Measurements from ENCODE around the gene PTPRS.

PTPRS gene

GRCh38 chr19:5349041-5349440, 8.4 kb upstream of the PTPRS start:
- no peaks in the 10 kb centered on the region for H3K4me1 Mint-ChIP-seq
- peaks cover under 1% of the 10 kb centered on the region for H3K9me3 Mint-ChIP-seq
- H3K27me3 Mint-ChIP-seq, result peaks cover 44% of the 10 kb centered on the region
- no peak for ATAC-seq (replicated peaks; ENCODE audit: extremely low read depth, poor library complexity, severe bottlenecking)
- no peak overlapping the region for H3K4me3 Mint-ChIP-seq
- no peaks in the 10 kb centered on the region for H3K36me3 Mint-ChIP-seq (ENCODE audit: insufficient read depth)
- no peak for DNase-seq (ENCODE audit: low spot score in 2 of 2)
- no peak overlapping the region for H3K27ac Mint-ChIP-seq (ENCODE audit: low read depth)

GRCh38 chr19:5345895-5346386, 5.3 kb upstream of the PTPRS start:
- Mint-ChIP-seq H3K4me1 (peaks cover 5% of the 10 kb centered on the region), H3K4me3 (no peak overlapping the region), H3K27me3 (peaks cover 52% of the 10 kb centered on the region), H3K27ac (ENCODE audit: low read depth) (no peak overlapping the region), H3K9me3 (no peaks in the 10 kb centered on the region), H3K36me3 (ENCODE audit: insufficient read depth) (peaks cover 1% of the 10 kb centered on the region)
- DNase-seq (ENCODE audit: low spot score in 2 of 2), result no peak
- no peak for ATAC-seq (replicated peaks; ENCODE audit: extremely low read depth, poor library complexity, severe bottlenecking)

- H3K36me3 Mint-ChIP-seq (ENCODE audit: insufficient read depth), result peaks cover 1% of the 10 kb centered on the region
- peaks cover 11% of the 10 kb centered on the region for H3K4me1 Mint-ChIP-seq
- peaks cover 49% of the 10 kb centered on the region for H3K27me3 Mint-ChIP-seq
- no peak overlapping the region for H3K4me3 Mint-ChIP-seq
- H3K27ac Mint-ChIP-seq (ENCODE audit: low read depth), result no peak overlapping the region
- no peaks in the 10 kb centered on the region for H3K9me3 Mint-ChIP-seq
- no peak for DNase-seq (ENCODE audit: low spot score in 2 of 2)
- no peak for ATAC-seq (replicated peaks; ENCODE audit: extremely low read depth, poor library complexity, severe bottlenecking)
Measured at GRCh38 chr19:5343848-5344247, 3.2 kb upstream of the PTPRS start.

GRCh38 chr19:5342573-5343201, 2.1 kb upstream of the PTPRS start:
- no peak for DNase-seq (ENCODE audit: low spot score in 2 of 2)
- peaks cover 1% of the 10 kb centered on the region for H3K36me3 Mint-ChIP-seq (ENCODE audit: insufficient read depth)
- no peaks in the 10 kb centered on the region for H3K9me3 Mint-ChIP-seq
- H3K4me3 Mint-ChIP-seq, result no peak overlapping the region
- peaks cover 55% of the 10 kb centered on the region for H3K27me3 Mint-ChIP-seq
- H3K27ac Mint-ChIP-seq (ENCODE audit: low read depth), result no peak overlapping the region
- H3K4me1 Mint-ChIP-seq, result peaks cover 12% of the 10 kb centered on the region
- ATAC-seq (replicated peaks; ENCODE audit: extremely low read depth, poor library complexity, severe bottlenecking), result no peak

- DNase-seq (ENCODE audit: low spot score in 2 of 2) (no peak), ATAC-seq (replicated peaks; ENCODE audit: extremely low read depth, poor library complexity, severe bottlenecking) (no peak)
- Mint-ChIP-seq H3K4me1 (peaks cover 12% of the 10 kb centered on the region), H3K27me3 (peaks cover 62% of the 10 kb centered on the region), H3K27ac (ENCODE audit: low read depth) (no peak overlapping the region), H3K36me3 (ENCODE audit: insufficient read depth) (peaks cover 1% of the 10 kb centered on the region), H3K4me3 (peak overlapping the region; percentile 59), H3K9me3 (no peaks in the 10 kb centered on the region)
Measured at GRCh38 chr19:5341981-5342380, 1.4 kb upstream of the PTPRS start.

GRCh38 chr19:5341448-5341820, 822 bp upstream of the PTPRS start:
- ATAC-seq (replicated peaks; ENCODE audit: extremely low read depth, poor library complexity, severe bottlenecking) (no peak), DNase-seq (ENCODE audit: low spot score in 2 of 2) (no peak)
- Mint-ChIP-seq H3K36me3 (ENCODE audit: insufficient read depth) (peaks cover 1% of the 10 kb centered on the region), H3K4me3 (peak overlapping the region; percentile 59), H3K9me3 (no peaks in the 10 kb centered on the region), H3K4me1 (peaks cover 13% of the 10 kb centered on the region), H3K27ac (ENCODE audit: low read depth) (no peak overlapping the region), H3K27me3 (peaks cover 62% of the 10 kb centered on the region)

GRCh38 chr19:5339950-5340636, 519 bp downstream of the PTPRS start:
- ATAC-seq (replicated peaks; ENCODE audit: extremely low read depth, poor library complexity, severe bottlenecking) (no peak), DNase-seq (ENCODE audit: low spot score in 2 of 2) (no peak)
- H3K27me3 Mint-ChIP-seq, result peaks cover 70% of the 10 kb centered on the region
- no peaks in the 10 kb centered on the region for H3K9me3 Mint-ChIP-seq
- H3K4me1 Mint-ChIP-seq, result peaks cover 24% of the 10 kb centered on the region
- H3K27ac Mint-ChIP-seq (ENCODE audit: low read depth), result peak overlapping the region; percentile 62
- H3K36me3 Mint-ChIP-seq (ENCODE audit: insufficient read depth), result peaks cover 1% of the 10 kb centered on the region
- H3K4me3 Mint-ChIP-seq, result peak overlapping the region; percentile 52

GRCh38 chr19:5339198-5339949, 1.2 kb downstream of the PTPRS start:
- Mint-ChIP-seq H3K9me3 (no peaks in the 10 kb centered on the region), H3K27me3 (peaks cover 77% of the 10 kb centered on the region), H3K4me3 (peak overlapping the region; percentile 70), H3K27ac (ENCODE audit: low read depth) (no peak overlapping the region), H3K36me3 (ENCODE audit: insufficient read depth) (peaks cover 1% of the 10 kb centered on the region), H3K4me1 (peaks cover 25% of the 10 kb centered on the region)
- DNase-seq (ENCODE audit: low spot score in 2 of 2) (no peak), ATAC-seq (replicated peaks; ENCODE audit: extremely low read depth, poor library complexity, severe bottlenecking) (no peak)

GRCh38 chr19:5338656-5339197, 1.9 kb downstream of the PTPRS start:
- Mint-ChIP-seq H3K9me3 (no peaks in the 10 kb centered on the region), H3K4me3 (peak overlapping the region; percentile 70), H3K36me3 (ENCODE audit: insufficient read depth) (peaks cover 1% of the 10 kb centered on the region), H3K4me1 (peaks cover 25% of the 10 kb centered on the region), H3K27me3 (peaks cover 84% of the 10 kb centered on the region), H3K27ac (ENCODE audit: low read depth) (no peak overlapping the region)
- ATAC-seq (replicated peaks; ENCODE audit: extremely low read depth, poor library complexity, severe bottlenecking) (no peak), DNase-seq (ENCODE audit: low spot score in 2 of 2) (no peak)

- H3K27ac Mint-ChIP-seq (ENCODE audit: low read depth), result no peak overlapping the region
- peaks cover 1% of the 10 kb centered on the region for H3K36me3 Mint-ChIP-seq (ENCODE audit: insufficient read depth)
- H3K27me3 Mint-ChIP-seq, result peaks cover 87% of the 10 kb centered on the region
- no peak for DNase-seq (ENCODE audit: low spot score in 2 of 2)
- ATAC-seq (replicated peaks; ENCODE audit: extremely low read depth, poor library complexity, severe bottlenecking), result no peak
- no peaks in the 10 kb centered on the region for H3K9me3 Mint-ChIP-seq
- H3K4me3 Mint-ChIP-seq, result no peak overlapping the region
- H3K4me1 Mint-ChIP-seq, result peaks cover 25% of the 10 kb centered on the region
Measured at GRCh38 chr19:5337708-5338655, 2.6 kb downstream of the PTPRS start.

- Mint-ChIP-seq H3K9me3 (no peaks in the 10 kb centered on the region), H3K27me3 (peaks cover 79% of the 10 kb centered on the region), H3K4me3 (no peak overlapping the region), H3K27ac (ENCODE audit: low read depth) (no peak overlapping the region), H3K36me3 (ENCODE audit: insufficient read depth) (peaks cover 1% of the 10 kb centered on the region), H3K4me1 (peaks cover 25% of the 10 kb centered on the region)
- ATAC-seq (replicated peaks; ENCODE audit: extremely low read depth, poor library complexity, severe bottlenecking), result no peak
- DNase-seq (ENCODE audit: low spot score in 2 of 2), result no peak
Measured at GRCh38 chr19:5337126-5337525, 3.5 kb downstream of the PTPRS start.
